HG02885 (cell line): ENCODE data around the gene PSAP.

Experiments
- ATAC-seq: cut with Tn5 transposase; IDR thresholded peaks from one replicate; pipeline ENCODE4 v1.9.1; 2021; ENCODE audit warnings: mild to moderate bottlenecking; ENCODE audit not compliant: unreplicated experiment, poor library complexity

The PSAP gene

DNA sequence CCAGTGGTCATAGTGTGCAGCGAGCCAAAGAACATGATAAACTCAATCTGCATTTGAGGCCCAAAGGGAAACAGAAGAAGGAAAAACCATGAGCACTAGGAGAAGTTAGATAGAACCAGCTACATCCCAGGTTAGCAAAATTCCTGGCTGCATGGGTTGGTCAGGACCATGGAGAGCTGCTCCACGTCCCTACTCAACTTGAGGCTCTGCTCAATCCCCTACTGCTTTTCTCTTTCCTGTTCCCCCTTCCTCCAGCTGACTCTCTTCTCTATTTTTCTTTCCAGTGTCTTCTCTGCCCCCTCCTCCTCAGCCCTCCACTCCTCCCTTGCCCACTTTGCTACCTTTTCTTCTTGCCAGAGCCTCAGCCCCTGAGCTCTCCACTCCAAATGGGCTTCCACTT lies 55.8 kb downstream of the PSAP start:
- ATAC-seq, result no peak

DNA sequence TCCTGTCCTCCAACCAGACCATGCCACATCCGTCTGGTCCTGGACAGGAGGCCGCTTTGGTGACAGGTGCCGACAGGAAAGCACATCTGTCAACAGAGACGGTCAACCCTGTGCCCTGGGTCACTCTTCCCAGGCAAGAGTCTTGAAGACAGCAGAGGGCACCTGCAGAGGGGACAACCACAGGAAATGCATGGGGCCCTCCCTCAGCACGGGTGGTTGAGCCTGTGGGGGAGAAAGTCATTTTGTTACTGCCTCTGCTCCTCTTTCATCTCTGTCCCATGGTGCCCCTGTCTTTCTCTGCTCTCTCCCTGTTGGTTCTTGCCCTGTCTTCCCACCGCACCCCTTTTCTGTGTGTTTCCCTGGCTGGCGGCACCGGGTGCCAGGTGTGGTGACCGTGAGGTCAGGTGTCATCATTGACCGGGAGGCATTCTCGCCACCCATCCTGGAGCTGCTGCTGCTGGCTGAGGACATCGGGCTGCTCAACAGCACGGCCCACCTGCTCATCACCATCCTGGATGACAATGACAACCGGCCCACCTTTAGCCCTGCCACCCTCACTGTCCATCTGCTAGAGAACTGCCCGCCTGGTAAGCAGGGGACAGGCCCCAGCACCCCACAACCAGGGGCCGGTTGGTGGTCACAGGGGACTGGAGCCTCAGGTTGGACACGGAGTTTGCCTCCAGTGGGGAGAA lies 60.2 kb downstream of the PSAP start:
- ATAC-seq, result peak; percentile 32

DNA sequence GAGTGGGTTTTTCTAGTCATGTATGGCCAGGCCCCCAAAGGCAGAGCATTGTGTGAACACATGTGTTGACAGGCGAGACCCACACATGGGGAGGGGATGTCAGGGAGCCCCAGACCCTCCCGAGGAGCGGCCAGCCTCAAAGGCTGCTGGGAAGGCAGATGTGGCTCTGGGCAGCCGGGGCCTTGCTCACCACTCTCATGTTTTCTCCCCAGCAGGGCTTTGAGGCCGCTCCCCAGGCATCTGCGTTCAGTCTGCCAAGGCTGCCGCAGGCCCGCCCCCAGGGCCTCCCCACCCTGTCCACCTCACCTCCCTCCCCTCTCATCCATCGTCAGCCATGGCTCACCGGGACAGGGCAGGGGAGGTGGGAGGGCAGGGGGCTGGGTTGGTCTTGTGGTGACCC lies 61.2 kb downstream of the PSAP start:
- ATAC-seq, result no peak

DNA sequence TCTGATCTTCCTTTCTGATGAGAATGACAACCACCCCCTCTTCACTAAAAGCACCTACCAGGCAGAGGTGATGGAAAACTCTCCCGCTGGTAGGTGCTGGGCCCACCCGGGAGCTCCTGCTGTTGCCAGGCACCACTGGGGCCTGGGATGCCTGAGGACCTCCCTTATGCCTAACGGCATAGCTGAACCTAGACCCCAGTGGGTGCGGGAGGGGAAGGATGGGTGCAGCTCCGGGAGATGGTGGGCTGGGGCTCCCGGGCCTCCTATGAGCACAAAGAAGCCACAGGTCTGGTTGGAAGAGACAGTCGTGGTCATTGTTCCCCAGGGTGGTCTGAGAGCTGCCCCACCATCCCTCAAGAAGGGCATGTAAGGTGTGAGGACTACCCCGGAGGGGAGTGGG lies 62.1 kb downstream of the PSAP start:
- ATAC-seq, result no peak

DNA sequence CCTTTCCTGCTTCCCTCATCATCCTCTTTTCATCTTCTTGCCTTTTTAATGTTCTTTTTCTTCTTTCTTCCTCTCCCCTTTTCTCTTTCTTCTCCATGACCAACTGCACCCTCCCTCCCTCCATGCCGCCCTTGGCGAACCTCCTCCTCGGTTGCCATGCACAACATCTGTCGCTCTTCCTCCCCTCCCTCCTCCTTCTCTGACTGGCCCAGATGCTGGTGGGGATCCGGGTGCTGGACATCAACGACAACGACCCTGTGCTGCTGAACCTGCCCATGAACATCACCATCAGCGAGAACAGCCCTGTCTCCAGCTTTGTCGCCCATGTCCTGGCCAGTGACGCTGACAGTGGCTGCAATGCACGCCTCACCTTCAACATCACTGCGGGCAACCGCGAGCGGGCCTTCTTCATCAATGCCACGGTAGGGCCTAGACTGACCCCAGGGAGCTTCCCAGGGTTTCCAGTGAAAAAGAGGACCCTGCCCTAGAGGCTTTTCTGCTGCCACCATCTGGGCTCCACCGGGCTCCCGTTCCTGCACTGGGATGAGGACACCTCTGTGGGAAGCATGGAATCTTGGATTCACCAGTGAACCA lies 66.3 kb downstream of the PSAP start:
- ATAC-seq, result no peak

DNA sequence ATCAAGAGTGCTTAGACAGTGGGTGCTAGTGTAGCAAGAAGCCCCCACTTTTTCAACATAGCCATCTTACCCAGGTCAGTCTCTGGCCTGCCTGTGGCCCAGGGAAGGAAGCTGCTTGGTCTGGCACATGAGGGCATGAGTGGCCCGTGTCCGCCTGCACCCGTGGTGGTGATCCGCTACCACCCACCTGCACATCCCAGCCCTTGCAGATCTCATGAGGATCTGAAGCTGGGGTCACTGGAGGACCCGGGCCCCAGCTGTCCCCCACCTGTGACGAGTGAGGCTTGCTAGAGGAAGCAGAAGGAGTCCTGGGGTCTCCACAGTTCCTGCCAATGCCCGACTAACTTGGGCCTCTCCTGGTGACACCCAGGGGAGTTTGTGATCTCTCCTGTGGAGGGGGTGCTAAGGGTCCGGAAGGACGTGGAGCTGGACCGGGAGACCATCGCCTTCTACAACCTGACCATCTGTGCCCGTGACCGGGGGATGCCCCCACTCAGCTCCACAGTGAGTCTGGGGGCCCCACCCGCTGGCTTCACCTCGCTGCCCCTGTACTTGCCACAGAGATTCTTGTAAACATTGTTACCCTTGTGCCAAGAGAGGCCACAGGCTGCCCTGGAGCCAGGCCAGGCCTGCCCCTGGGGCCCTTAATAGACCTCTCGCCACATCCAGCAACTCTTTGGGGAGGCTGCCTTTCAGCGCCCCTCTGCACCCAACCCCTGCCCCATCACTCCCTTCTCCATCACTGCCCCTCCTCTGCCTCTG lies 67.0 kb downstream of the PSAP start:
- no peak for ATAC-seq

DNA sequence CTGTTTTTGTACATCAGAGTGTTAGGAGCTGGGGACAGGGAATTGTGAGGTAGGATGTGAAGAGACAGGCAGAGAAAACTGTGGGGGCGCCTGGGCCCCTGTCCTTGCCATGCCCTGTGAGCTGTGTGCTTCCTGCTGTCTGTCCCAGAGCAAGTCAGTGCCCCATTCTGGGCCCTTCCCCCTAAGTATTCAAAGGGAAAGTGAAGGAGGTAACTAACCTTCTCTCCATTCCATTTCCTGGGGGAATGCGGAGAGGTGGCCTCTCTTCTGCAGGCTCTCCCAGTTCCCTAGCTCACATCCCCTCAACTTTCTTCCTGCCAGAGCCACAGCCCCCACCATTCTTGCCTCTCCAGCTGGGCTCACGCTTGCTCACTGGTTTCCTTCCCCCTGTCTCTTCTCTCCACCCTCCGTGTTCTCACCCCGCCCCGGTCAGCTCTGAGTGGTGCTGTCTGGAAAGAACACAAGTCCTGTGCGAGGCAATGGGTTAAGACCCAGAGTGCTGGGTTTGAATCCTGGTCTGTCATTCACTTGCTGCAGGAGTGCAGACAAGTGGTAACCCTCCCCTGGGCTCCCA lies 68.0 kb downstream of the PSAP start:
- no peak for ATAC-seq

DNA sequence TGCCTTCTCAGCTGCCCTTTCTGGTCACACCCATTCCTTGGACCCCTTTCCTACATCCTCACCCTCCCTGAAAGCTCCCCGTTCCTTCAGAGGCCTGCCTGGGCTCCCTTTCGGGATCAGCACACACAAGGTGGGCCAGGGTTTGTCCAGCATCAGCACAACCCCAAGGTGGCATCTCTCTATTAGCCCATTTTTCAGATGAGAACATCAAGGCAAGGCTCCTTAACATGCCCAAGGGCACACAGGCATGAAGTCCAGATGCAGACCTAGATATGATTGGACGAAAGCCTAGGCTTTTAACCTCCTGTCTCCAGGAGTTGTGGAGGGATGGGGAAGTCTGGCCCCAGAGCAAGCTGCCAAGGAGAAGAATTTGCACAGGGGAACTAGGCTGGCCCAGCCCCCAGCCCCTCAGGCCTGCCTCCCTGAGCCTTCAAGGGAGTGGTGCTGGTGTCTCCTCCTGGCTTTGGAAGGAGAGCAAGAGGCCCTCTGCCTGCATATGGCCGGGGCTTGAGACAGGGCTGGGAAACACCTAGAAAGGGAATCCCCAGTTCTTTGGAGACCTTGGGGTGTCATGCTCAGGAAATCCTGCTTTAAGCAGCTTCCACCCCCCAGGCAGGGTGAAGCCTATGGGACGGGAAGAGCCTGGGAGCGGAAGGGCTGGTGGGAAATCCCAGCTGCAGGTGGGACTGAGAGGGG lies 68.7 kb downstream of the PSAP start:
- no peak for ATAC-seq

DNA sequence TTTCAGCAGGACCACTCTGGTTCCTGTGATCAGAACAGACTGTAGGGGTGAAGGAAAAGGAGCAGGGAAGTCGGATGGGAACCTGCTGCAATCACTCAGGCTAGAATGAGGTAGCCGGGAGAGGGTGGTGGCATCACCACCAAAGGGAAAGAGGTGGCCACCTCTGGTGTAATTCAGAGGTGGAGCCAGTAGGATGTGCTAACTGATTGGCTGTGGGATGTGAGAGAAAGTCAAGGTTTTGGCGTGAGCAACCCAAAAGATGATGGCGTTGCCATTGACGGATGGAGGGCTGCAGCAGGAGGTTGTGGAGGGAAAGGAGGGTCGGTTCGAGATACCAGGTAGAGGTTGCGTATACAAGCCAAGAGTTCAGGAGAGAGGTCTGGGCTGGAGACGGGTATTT lies 70.3 kb downstream of the PSAP start:
- no peak for ATAC-seq

DNA sequence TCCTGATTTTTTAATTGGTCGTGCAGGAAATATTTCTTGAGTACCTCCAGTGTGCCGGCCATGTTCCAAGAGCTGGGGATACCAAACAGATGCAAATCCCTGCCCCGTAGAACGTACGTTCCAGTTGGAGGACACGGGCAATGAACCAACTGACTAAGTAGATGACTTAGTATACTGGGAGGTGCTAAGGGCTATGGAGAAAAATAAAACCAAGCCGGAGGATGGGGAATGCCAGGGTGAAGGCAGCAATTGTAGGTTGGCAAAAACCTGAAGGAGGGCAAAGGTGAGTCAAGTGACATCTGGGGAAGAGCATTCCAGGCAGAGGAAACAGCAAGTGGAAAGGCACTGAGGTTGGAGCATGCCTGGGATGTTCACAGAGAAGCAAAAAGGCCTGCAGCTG lies 70.9 kb downstream of the PSAP start:
- no peak for ATAC-seq

DNA sequence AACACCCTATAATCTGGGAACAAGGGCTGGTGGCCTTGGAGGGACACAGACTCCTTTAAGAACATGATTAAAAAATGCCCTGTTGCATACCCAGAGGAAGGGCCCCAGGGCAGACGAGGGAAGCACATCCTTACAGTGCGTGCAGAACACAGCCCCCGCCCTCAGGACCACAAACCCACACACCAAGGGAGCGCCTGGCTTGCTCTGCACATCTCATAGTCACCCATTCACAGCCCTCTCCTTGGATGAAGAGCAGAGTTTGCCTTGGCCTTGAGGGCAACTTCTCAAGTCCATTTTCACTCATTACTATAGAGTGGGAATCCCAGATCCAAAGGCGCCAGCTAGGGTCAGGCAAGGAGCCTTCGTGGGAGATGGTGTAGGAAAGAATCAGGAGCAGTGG lies 71.4 kb downstream of the PSAP start:
- no peak for ATAC-seq

DNA sequence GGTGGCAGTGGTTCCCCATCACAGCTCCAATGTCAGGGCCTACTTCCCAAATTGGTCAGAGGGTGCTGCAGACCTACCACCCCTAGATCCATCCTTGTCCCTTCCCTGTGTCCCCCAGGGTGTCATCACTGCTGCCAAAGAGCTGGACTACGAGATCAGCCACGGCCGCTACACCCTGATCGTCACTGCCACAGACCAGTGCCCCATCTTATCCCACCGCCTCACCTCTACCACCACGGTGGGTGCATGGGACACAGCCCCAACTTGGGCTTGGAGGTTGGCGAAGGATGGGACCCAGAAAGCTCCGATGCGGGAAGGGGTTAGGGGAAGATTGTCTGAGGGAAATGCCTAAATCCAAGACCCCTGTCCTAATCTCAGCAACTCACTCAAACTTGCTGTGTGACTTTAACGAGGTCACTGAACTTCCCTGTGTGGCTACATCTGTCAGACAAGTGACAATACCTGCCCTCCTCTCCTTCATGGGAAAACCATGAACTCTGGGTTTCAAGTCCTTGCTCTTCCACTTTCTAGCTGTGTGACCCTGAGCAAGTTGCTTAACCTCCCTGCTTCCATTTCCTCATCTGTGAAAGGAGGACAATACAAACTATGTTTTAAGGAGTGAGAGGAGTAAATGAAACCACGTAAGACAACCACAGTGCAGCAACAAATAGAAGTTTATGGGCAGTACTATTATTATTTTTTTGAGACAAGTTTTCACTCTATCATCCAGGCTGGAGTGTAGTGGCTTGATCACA lies 72.8 kb downstream of the PSAP start:
- ATAC-seq, result no peak

DNA sequence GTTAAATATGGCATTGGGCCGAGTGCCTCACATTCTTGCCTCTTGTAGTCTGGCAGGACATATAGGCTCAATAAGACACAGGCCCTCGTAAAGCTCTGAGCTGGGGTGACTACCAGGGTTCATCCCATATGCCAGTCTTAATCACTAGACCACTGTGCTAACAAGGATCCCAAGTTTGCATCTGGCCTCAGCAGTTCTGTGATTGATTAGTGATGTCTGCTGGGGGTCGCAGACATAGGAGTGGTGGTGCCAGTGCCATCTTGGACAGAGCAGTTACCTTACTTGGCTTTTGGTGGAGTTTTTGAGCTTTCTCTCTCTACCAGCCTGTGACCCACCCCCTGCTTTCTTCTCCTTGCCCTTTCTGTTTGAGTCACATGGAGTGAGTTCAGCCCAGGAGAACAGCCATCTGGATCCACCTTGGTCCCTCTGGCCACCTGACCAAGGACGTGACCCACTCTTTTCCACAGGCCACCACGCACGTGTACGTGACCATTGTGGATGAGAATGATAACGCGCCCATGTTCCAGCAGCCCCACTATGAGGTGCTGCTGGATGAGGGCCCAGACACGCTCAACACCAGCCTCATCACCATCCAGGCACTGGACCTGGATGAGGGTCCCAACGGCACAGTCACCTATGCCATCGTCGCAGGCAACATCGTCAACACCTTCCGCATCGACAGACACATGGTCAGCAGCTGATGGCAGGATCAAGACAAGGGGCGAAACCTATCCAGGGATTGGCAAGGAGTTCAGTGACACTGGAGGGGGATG lies 73.7 kb downstream of the PSAP start:
- no peak for ATAC-seq

DNA sequence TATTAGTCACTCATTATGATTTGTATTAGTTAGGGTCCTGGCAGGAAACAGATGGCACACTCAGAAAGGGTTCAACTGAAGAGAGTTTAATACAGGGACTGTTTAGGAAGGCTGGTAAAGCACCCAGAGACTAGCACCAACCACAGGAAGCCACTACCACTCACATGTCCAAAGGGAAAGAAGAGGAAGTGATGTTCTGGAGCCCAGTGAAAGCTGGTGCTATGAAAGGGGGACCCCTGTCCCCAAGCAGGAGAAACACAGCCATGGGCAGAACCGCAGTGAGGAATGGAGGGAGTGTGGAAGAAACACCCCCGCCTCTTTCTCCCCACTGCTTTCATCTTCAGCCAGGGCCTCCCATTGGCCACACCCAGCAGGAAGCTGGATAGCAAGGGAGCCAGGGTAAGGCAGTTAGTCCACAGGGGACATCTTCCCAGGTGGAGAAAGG lies 74.5 kb downstream of the PSAP start:
- no peak for ATAC-seq

DNA sequence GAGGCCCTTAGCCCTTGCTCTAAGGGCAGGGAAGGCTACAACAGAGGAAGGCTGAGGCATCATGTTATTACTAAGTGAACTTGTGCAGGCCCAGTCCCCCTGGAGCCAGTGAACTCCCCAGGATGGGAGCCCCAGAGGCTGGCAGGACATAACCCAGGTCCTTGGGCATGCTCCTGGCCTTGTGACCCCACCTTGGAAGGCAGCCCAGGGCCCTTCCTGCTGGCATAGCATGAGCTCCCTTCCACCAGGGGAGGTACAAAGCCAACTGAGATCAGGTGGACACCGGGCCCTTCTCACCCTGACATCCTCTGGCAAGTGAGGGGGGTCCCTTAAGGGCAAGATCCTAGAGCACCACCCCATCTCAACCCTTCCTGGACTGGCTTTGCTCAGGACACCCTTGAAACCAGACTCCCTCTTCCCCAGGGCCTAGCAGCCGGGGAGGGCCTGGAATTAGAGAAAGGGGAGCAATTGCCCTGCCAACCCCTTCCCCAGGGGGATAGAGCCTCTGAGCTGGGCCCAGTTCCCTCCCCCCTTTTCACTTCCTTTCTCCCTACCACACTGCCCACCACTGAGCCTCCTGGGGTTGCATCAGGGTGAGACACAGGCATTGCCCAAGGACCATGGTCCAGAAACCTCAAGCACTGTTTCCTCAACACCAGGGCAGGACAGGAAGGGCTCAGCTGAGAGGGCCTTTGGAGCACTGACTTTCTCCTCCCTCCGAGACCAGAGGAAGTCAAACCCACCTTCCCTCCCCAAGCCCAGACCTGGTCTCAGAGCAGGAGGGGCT lies 75.9 kb downstream of the PSAP start:
- no peak for ATAC-seq

DNA sequence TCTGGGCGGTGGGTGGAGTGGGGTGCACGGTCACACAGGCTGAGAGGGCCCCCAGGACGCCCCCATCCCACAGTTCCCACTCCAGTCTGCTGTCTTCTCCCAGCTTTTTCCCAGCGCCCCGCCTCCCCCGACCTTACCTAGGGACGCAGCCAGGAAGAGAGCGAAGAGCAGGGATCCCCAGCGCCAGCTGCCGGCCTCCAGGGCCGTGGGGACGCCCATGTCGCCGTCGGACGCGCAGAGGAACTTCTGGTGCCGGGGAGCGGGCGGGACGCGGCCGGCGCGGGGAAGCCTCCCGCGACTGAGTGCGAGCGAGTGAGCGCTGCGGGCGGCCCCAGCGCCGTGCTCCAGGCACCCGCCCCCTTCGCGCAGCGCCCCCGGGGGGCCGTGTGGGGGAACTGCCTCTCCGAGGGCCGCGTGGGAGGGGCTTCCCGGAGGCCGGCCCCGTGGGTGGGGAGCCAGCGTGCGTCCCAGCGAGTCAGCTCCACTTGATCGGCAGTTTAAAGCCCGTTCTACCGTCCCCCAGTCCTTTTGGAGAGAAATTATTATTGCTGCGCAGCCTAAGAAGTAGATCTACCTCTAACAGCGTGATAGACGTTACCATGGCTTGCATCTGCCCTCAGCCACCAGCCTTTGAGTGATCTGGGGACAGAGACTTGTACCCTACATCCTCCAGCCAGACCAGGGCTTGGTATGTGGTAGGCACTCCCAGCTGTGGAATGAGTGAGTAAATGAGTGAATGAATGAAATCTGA lies 77.7 kb downstream of the PSAP start, which contains the start of gene VSIR:
TSS of gene VSIR (minus strand) at position 300 of the 751 bp plus-strand sequence. CDS start at position 219, 81 bp downstream.
- ATAC-seq, result peak; percentile 65

DNA sequence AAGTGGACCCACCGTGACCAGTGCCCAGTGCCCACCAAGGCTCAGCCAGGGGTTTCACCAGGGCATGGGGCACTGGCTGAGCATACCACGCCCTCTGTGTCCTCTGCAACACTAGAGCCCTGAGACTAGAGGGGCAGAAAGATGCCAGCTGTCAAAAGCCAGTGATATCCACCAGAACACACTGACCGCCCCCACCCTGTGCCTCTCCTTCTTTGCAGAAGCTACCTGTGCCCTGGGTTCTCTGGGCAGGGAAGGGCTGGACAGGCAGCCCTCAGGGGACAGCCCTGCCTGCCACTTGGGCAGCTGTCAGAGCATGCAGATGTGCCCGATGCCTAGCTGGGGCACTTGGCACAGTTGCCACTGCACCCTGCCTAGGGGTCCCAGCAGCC lies 78.2 kb downstream of the PSAP start:
- ATAC-seq, result no peak
